Thoracic aorta (tissue), 2 donors: ENCODE measurements around the gene HNRNPA3. TPM values are rescaled to one million over a fixed set of nuclear protein-coding genes. Genes with fewer than 3 reads are reported as not detected.
A peak's percentile ranks its signal among the peaks of the same experiment; 100 is the strongest.

Source experiments
- ATAC-seq: fragments of 150-250 bp; one replicate; pipeline ENCODE4 v1.8.0; 2017; ENCODE audit warnings: low read depth; ENCODE audit not compliant: insufficient number of reproducible peaks, low FRiP score
- DNase-seq: peaks from one replicate; pipeline ENCODE4 v3.0.0-alpha.2; 2020; ENCODE audit warnings: low spot score
- H3K27ac ChIP-seq, 2 donors: fragments of 200-600 bp; sonication (generic); 1 replicate in 1 of 2; 2 replicates in 1 of 2; pipeline ENCODE4 v1.5.1; 2016; ENCODE audit warnings: mild to moderate bottlenecking in 2 of 2, moderate library complexity in 2 of 2
- H3K27me3 ChIP-seq: fragments of 200-600 bp; sonication (generic); replicated peaks from 2 replicates; pipeline ENCODE4 v1.6.0; 2016; ENCODE audit warnings: mild to moderate bottlenecking; ENCODE audit not compliant: insufficient read depth
- H3K36me3 ChIP-seq: fragments of 200-600 bp; sonication (generic); one replicate; pipeline ENCODE4 v1.5.1; 2016
- H3K4me1 ChIP-seq, 2 donors: fragments of 200-600 bp; sonication (generic); 1 replicate in 1 of 2; 2 replicates in 1 of 2; pipeline versions ENCODE4 v1.5.1 to v1.6.0; 2016; ENCODE audit warnings: low read depth in 2 of 2, mild to moderate bottlenecking in 1 of 2; ENCODE audit not compliant: control insufficient read depth in 1 of 2
- H3K4me3 ChIP-seq: fragments of 200-600 bp; sonication (generic); 2 replicates; pipeline ENCODE4 v1.5.1; 2016; ENCODE audit warnings: mild to moderate bottlenecking
- H3K9me3 ChIP-seq: fragments of 200-600 bp; sonication (generic); 2 replicates; pipeline ENCODE4 v1.5.1; 2016
- total RNA-seq, 2 donors: library from RNA; depleted of rRNA; stranded (reverse); fragments of >200 nt; gene quantifications; one replicate each; pipeline versions ENCODE4 v1.1.0 to v1.2.3, GENCODE V29; 2016
- TF ChIP-seq, protein P1 (sequence below): fragments of 200-600 bp; sonication (generic); IDR thresholded peaks from one replicate; pipeline ENCODE4 v1.5.1; 2019; ENCODE audit warnings: antibody characterized with exemption

Gene HNRNPA3
- total RNA-seq, 2 donors from 2014 or later, result 60.1 to 98.4 TPM

DNA sequence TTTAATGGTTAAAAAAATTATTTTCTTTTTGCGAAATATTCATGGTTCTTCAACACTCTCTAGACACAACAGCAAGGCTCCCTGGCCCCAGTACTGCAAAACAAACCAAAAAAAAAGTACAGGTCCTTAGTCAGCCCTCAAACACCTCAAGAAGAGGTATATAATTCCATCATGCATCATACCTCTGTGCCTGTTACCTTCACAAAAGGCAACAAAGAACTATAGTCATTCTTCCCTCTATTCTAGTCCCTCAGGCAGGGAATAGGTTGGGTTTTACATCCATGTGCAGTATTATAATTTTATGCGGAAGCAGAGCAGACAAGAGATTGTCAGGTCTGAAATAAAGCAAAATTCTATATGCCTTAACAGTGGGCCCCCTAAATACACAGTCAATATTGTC is 43.4 kb downstream of the HNRNPA3 start:
- no peak overlapping the region for H3K4me3 ChIP-seq
- H3K27me3 ChIP-seq, result no peaks in the 10 kb centered on the region
- ATAC-seq (no peak), DNase-seq (no peak)
- no peaks in the 10 kb centered on the region for H3K9me3 ChIP-seq
- no peak overlapping the region for H3K27ac ChIP-seq
- peaks cover 76 to 95% of the 10 kb centered on the region in 2 donors for H3K4me1 ChIP-seq
- TF ChIP-seq, protein P1, sequence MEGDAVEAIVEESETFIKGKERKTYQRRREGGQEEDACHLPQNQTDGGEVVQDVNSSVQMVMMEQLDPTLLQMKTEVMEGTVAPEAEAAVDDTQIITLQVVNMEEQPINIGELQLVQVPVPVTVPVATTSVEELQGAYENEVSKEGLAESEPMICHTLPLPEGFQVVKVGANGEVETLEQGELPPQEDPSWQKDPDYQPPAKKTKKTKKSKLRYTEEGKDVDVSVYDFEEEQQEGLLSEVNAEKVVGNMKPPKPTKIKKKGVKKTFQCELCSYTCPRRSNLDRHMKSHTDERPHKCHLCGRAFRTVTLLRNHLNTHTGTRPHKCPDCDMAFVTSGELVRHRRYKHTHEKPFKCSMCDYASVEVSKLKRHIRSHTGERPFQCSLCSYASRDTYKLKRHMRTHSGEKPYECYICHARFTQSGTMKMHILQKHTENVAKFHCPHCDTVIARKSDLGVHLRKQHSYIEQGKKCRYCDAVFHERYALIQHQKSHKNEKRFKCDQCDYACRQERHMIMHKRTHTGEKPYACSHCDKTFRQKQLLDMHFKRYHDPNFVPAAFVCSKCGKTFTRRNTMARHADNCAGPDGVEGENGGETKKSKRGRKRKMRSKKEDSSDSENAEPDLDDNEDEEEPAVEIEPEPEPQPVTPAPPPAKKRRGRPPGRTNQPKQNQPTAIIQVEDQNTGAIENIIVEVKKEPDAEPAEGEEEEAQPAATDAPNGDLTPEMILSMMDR, result no peak
- H3K36me3 ChIP-seq, result no peaks in the 10 kb centered on the region

DNA sequence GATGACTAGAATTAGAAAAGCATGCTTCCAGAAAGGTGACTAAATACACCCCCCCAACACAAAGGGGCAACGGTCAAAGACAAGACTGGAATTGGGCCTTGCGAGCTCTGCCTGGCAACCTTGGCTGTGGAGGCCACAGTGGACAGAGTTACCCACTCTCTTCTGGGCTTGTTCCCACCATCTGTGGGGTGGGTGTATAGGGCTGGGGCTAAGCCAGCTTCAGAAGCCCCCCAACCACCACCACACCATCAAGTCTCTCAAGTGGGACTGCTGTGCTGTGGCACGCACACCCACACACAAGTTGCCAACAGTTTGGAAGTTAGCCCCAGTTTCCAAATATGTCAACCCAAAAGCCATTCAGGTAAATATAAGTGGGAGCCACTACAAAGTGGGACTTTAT is 44.1 kb downstream of the HNRNPA3 start:
- Histone ChIP-seq H3K27me3 (no peaks in the 10 kb centered on the region), H3K36me3 (no peaks in the 10 kb centered on the region), H3K4me3 (peak overlapping the region; percentile 19), H3K9me3 (no peaks in the 10 kb centered on the region), H3K4me1 (peaks cover 76 to 94% of the 10 kb centered on the region in 2 donors), H3K27ac (peak overlapping the region in 1 of 2 donors; percentile 14)
- DNase-seq (no peak), ATAC-seq (no peak)
- TF ChIP-seq, protein P1, result no peak

DNA sequence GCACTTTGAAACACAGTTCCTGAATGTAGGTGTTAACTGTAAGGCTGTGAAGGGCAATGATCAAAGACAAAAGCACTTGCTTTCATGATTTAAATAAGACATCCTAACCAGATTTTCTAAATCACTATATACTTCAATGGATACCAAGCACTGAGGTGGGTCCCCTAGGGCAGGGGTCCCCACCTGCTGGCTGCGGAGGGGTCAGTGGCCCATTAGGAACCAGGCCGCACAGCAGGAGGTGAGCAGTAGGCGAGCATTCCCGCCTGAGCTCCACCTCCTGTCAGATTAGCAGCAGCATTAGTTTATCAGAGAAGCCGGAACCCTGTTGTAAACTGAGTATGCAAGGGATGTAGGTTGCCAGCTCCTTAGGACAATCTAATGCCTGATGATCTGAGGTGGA is 44.9 kb downstream of the HNRNPA3 start:
- DNase-seq, result no peak
- no peak for ATAC-seq
- H3K4me1 ChIP-seq, result peaks cover 73 to 86% of the 10 kb centered on the region in 2 donors
- H3K27ac ChIP-seq, result peak overlapping the region in 1 of 2 donors; percentile 14
- peak overlapping the region; percentile 19 for H3K4me3 ChIP-seq
- H3K27me3 ChIP-seq, result no peaks in the 10 kb centered on the region
- H3K36me3 ChIP-seq, result no peaks in the 10 kb centered on the region
- TF ChIP-seq, protein P1, result no peak
- H3K9me3 ChIP-seq, result no peaks in the 10 kb centered on the region

DNA sequence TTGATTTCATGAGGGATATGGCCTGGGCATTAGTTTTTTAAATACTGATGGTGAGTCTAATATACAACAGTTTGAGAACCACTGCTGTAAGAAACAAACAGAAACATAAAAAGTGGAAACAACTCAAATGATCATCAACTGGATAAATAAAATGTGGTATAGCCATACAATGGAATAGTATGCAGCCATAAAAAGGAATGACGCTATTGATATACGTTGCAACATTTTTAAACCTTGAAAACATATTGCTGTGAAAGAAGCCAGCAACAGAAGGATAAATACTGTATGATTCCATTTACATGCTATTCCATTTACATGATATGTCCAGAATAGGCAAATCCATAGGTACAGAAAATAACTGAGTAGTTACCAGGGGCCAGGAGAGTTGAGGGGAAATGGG is 45.5 kb downstream of the HNRNPA3 start:
- H3K4me1 ChIP-seq, result peaks cover 67 to 80% of the 10 kb centered on the region in 2 donors
- H3K27me3 ChIP-seq, result no peaks in the 10 kb centered on the region
- H3K27ac ChIP-seq, result peak overlapping the region in 1 of 2 donors; percentile 19
- ATAC-seq, result no peak
- H3K4me3 ChIP-seq, result no peak overlapping the region
- no peaks in the 10 kb centered on the region for H3K36me3 ChIP-seq
- TF ChIP-seq, protein P1, result no peak
- H3K9me3 ChIP-seq, result no peaks in the 10 kb centered on the region
- no peak for DNase-seq

DNA sequence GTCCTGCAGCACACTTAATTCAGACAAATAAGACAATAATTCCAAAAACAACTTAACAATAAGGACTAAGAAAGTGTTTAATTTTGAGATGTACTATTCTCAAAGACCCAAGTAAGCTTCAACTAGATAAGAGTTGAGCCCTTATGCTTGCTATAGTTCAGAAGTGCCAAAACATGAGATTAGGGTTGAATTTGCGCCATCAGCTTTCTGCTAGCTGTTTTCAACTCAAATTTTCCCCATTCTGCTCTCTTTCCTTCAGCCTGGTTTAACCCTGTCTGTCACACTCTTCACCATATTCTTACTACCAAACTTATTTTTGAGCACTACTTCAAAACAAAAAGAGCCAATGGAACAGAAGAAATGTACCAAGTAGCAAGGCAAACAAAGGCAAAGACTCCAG is 47.8 kb downstream of the HNRNPA3 start:
- DNase-seq (no peak), ATAC-seq (no peak)
- Histone ChIP-seq H3K4me3 (peak overlapping the region; percentile 98), H3K27me3 (no peaks in the 10 kb centered on the region), H3K9me3 (no peaks in the 10 kb centered on the region), H3K27ac (peak overlapping the region; percentile 100), H3K4me1 (peaks cover 46 to 57% of the 10 kb centered on the region in 2 donors), H3K36me3 (no peaks in the 10 kb centered on the region)
- TF ChIP-seq, protein P1, result no peak
